ENCODE measurements around the gene CTBP1. TPM values are rescaled to one million over a fixed set of nuclear protein-coding genes. Genes with fewer than 3 reads are reported as not detected.

The CTBP1 gene
- total and polyA plus RNA-seq, 9 of the 15 experiments (the other 6 are each of a cell fraction or from before 2014, with no cell fraction given), result 14.5 to 162 (median 68.2) TPM

- in situ Hi-C loops (cut with MboI) (no loop called here), intact Hi-C loops (cut with micrococcal nuclease) (loop anchor here (5.0 kb wide), 1 partner anchor 35 kb away; no protein-coding TSS in a partner anchor)
- Histone ChIP-seq H3K4me2 (ENCODE audit: insufficient read depth, low read length) (no peak overlapping the region), H3K9me3 (replicated peaks; ENCODE audit: control insufficient read depth, insufficient read depth, low read depth, low read length) (no peaks in the 10 kb centered on the region), H2AFZ (ENCODE audit: low read depth, low read length) (no peak overlapping the region), H3K79me2 (ENCODE audit: control insufficient read depth, insufficient read depth, low read length) (no peaks in the 10 kb centered on the region; the same call in 2 of the 3 replicates), H3K9ac (ENCODE audit: insufficient read depth in 1 of 2, low read depth in 2 of 2, low read length in 2 of 2) (no peak overlapping the region), H3K27ac (ENCODE audit: extremely low read depth, low read depth, low read length) (no peak overlapping the region), H3K4me3 (no peak overlapping the region), H3K4me1 (replicated peaks in 1 of 2; ENCODE audit: control insufficient read depth in 2 of 2, insufficient read depth in 2 of 2, low read length in 2 of 2) (peaks cover 20 to 55% of the 10 kb centered on the region in 2 experiments), H4K20me1 (replicated peaks; ENCODE audit: control insufficient read depth, insufficient read depth, low read length) (no peaks in the 10 kb centered on the region), H3K36me3 (ENCODE audit: control insufficient read depth, insufficient read depth, low read length) (no peaks in the 10 kb centered on the region), H3K9me1 (ENCODE audit: control insufficient read depth, insufficient read depth, low read length) (no peaks in the 10 kb centered on the region), H3K27me3 (ENCODE audit: control insufficient read depth in 2 of 2, insufficient read depth in 2 of 2, low read length in 2 of 2) (no peaks in the 10 kb centered on the region)
- ChIA-PET CTCF (ENCODE audit: low intra/inter-chr PET ratio) (no interaction called here), POLR2A (interaction anchor here (0.6 to 1.3 kb wide), 5 partner anchors 9 to 385 kb away, joined by 3 to 4 read pairs (median 3); partner anchors contain the start of gene SPON2)
- TF ChIP-seq BACH1 (tag; IDR thresholded peaks at IDR 0.05) (no peak), NFE2L1 (tag; IDR thresholded peaks at IDR 0.05; ENCODE audit: borderline replicate concordance, low read depth) (no peak), ZC3H4 (CRISPR knock-in tag; IDR thresholded peaks at IDR 0.05; ENCODE audit: borderline replicate concordance) (no peak), FOXJ3 (CRISPR knock-in tag; IDR thresholded peaks at IDR 0.05) (no peak), ZNF354B (CRISPR knock-in tag; IDR thresholded peaks at IDR 0.05) (no peak), SOX6 (IDR thresholded peaks at IDR 0.05) (no peak), HDAC8 (tag; IDR thresholded peaks at IDR 0.05) (no peak), BRF2 (IDR thresholded peaks at IDR 0.05; ENCODE audit: borderline replicate concordance, insufficient read depth, insufficient read length) (no peak), BRD9 (IDR thresholded peaks at IDR 0.05; ENCODE audit: low read depth, partially characterized antibody) (no peak), ZNF668 (CRISPR knock-in tag; IDR thresholded peaks at IDR 0.05) (no peak), ZNF165 (CRISPR knock-in tag; IDR thresholded peaks at IDR 0.05; ENCODE audit: borderline replicate concordance) (no peak), ZNF561 (CRISPR knock-in tag; conservative IDR thresholded peaks at IDR 0.05) (no peak)
- DNase-seq (ENCODE audit: extremely low read depth in 1 of 4, low spot score in 3 of 4) (no peak), ATAC-seq (no peak), FAIRE-seq (no peak)
- 82% methylated on average over 16 of the region's 19 CpGs for WGBS (ENCODE audit: insufficient coverage, low coverage, missing lambda C conversion rate)
- no TSS peak for BruUV-seq (replicated peaks)
Observed at GRCh38 chr4:1202526-1203011, 46.4 kb downstream of the CTBP1 start.

Data from K562 (cell line).